ENCODE results near the gene ZFP2.
"Not testable (repeated sequence)": the region's sequence is repeated elsewhere in the genome, so short reads cannot be mapped to it uniquely, and the experiment has no call there.

The ZFP2 gene

GRCh38 chr5:178866946-178867345 is 28.8 kb upstream of the ZFP2 start:
- no peak for DNase-seq (ENCODE audit: low read depth, low spot score)
- Histone ChIP-seq H3K27me3 (ENCODE audit: insufficient read depth, insufficient read length) (no peaks in the 10 kb centered on the region), H3K36me3 (ENCODE audit: insufficient read depth, insufficient read length, low read length) (peaks cover 67% of the 10 kb centered on the region), H3K9ac (ENCODE audit: insufficient read length, low read depth) (no peak overlapping the region), H3K4me3 (ENCODE audit: insufficient read length, low read depth) (no peak overlapping the region), H3K9me3 (ENCODE audit: insufficient read depth, low read length) (no peaks in the 10 kb centered on the region), H3K4me1 (ENCODE audit: insufficient read depth, insufficient read length) (no peaks in the 10 kb centered on the region)
- TF ChIP-seq ZNF274 (IDR thresholded peaks at IDR 0.05; ENCODE audit: low read depth, low read length): no peak
- TF ChIP-seq SUZ12 (IDR thresholded peaks at IDR 0.05; ENCODE audit: extremely low read depth, insufficient read depth, insufficient read length): no peak
- TF ChIP-seq YY1 (IDR thresholded peaks at IDR 0.05; ENCODE audit: insufficient read depth, insufficient read length): no peak

GRCh38 chr5:178869577-178869976 is 26.1 kb upstream of the ZFP2 start:
- Histone ChIP-seq H3K9ac (ENCODE audit: insufficient read length, low read depth) (no peak overlapping the region), H3K36me3 (ENCODE audit: insufficient read depth, insufficient read length, low read length) (peaks cover 61% of the 10 kb centered on the region), H3K27me3 (ENCODE audit: insufficient read depth, insufficient read length) (no peaks in the 10 kb centered on the region), H3K9me3 (ENCODE audit: insufficient read depth, low read length) (peaks cover 22% of the 10 kb centered on the region), H3K4me1 (ENCODE audit: insufficient read depth, insufficient read length) (no peaks in the 10 kb centered on the region), H3K4me3 (ENCODE audit: insufficient read length, low read depth) (no peak overlapping the region)
- TF ChIP-seq YY1 (IDR thresholded peaks at IDR 0.05; ENCODE audit: insufficient read depth, insufficient read length): no peak
- TF ChIP-seq ZNF274 (IDR thresholded peaks at IDR 0.05; ENCODE audit: low read depth, low read length): no peak
- no peak for TF ChIP-seq SUZ12 (IDR thresholded peaks at IDR 0.05; ENCODE audit: extremely low read depth, insufficient read depth, insufficient read length)
- no peak for DNase-seq (ENCODE audit: low read depth, low spot score)

- H3K36me3 ChIP-seq (ENCODE audit: insufficient read depth, insufficient read length, low read length): peaks cover 69% of the 10 kb centered on the region
- peaks cover 30% of the 10 kb centered on the region for H3K9me3 ChIP-seq (ENCODE audit: insufficient read depth, low read length)
- TF ChIP-seq ZNF274 (IDR thresholded peaks at IDR 0.05; ENCODE audit: low read depth, low read length): no peak
- no peak for TF ChIP-seq YY1 (IDR thresholded peaks at IDR 0.05; ENCODE audit: insufficient read depth, insufficient read length)
- no peak for TF ChIP-seq SUZ12 (IDR thresholded peaks at IDR 0.05; ENCODE audit: extremely low read depth, insufficient read depth, insufficient read length)
- DNase-seq (ENCODE audit: low read depth, low spot score): no peak
- H3K9ac ChIP-seq (ENCODE audit: insufficient read length, low read depth): no peak overlapping the region
- no peaks in the 10 kb centered on the region for H3K4me1 ChIP-seq (ENCODE audit: insufficient read depth, insufficient read length)
- no peak overlapping the region for H3K4me3 ChIP-seq (ENCODE audit: insufficient read length, low read depth)
- H3K27me3 ChIP-seq (ENCODE audit: insufficient read depth, insufficient read length): no peaks in the 10 kb centered on the region
Observed at GRCh38 chr5:178870411-178870810, 25.3 kb upstream of the ZFP2 start.

GRCh38 chr5:178872302-178872701 is 23.4 kb upstream of the ZFP2 start:
- peaks cover 69% of the 10 kb centered on the region for H3K36me3 ChIP-seq (ENCODE audit: insufficient read depth, insufficient read length, low read length)
- no peaks in the 10 kb centered on the region for H3K27me3 ChIP-seq (ENCODE audit: insufficient read depth, insufficient read length)
- no peak overlapping the region for H3K4me3 ChIP-seq (ENCODE audit: insufficient read length, low read depth)
- TF ChIP-seq YY1 (IDR thresholded peaks at IDR 0.05; ENCODE audit: insufficient read depth, insufficient read length): no peak
- TF ChIP-seq SUZ12 (IDR thresholded peaks at IDR 0.05; ENCODE audit: extremely low read depth, insufficient read depth, insufficient read length): no peak
- TF ChIP-seq ZNF274 (IDR thresholded peaks at IDR 0.05; ENCODE audit: low read depth, low read length): no peak
- H3K4me1 ChIP-seq (ENCODE audit: insufficient read depth, insufficient read length): no peaks in the 10 kb centered on the region
- H3K9ac ChIP-seq (ENCODE audit: insufficient read length, low read depth): no peak overlapping the region
- DNase-seq (ENCODE audit: low read depth, low spot score): no peak
- peaks cover 42% of the 10 kb centered on the region for H3K9me3 ChIP-seq (ENCODE audit: insufficient read depth, low read length)

- not testable (repeated sequence) for H3K4me3 ChIP-seq (ENCODE audit: insufficient read length, low read depth)
- Histone ChIP-seq H3K36me3 (ENCODE audit: insufficient read depth, insufficient read length, low read length) (peaks cover 60% of the 10 kb centered on the region), H3K9me3 (ENCODE audit: insufficient read depth, low read length) (peaks cover 78% of the 10 kb centered on the region)
Observed at GRCh38 chr5:178883115-178883694, 12.5 kb upstream of the ZFP2 start.

GRCh38 chr5:178883815-178884430 is 11.8 kb upstream of the ZFP2 start:
- Histone ChIP-seq H3K9ac (ENCODE audit: insufficient read length, low read depth) (no peak overlapping the region), H3K36me3 (ENCODE audit: insufficient read depth, insufficient read length, low read length) (peaks cover 60% of the 10 kb centered on the region), H3K9me3 (ENCODE audit: insufficient read depth, low read length) (peaks cover 85% of the 10 kb centered on the region), H3K4me3 (ENCODE audit: insufficient read length, low read depth) (no peak overlapping the region), H3K4me1 (ENCODE audit: insufficient read depth, insufficient read length) (no peaks in the 10 kb centered on the region), H3K27me3 (ENCODE audit: insufficient read depth, insufficient read length) (no peaks in the 10 kb centered on the region)
- TF ChIP-seq ZNF274 (IDR thresholded peaks at IDR 0.05; ENCODE audit: low read depth, low read length): peak; percentile 58
- no peak for TF ChIP-seq YY1 (IDR thresholded peaks at IDR 0.05; ENCODE audit: insufficient read depth, insufficient read length)
- TF ChIP-seq SUZ12 (IDR thresholded peaks at IDR 0.05; ENCODE audit: extremely low read depth, insufficient read depth, insufficient read length): no peak
- no peak for DNase-seq (ENCODE audit: low read depth, low spot score)

More at GRCh38 chr5:178883115-178883694, 12.5 kb upstream of the ZFP2 start:
- H3K27me3 ChIP-seq (ENCODE audit: insufficient read depth, insufficient read length); DNase-seq (ENCODE audit: low read depth, low spot score); H3K4me1 ChIP-seq (ENCODE audit: insufficient read depth, insufficient read length); H3K9ac ChIP-seq (ENCODE audit: insufficient read length, low read depth): not testable (repeated sequence)

- Histone ChIP-seq H3K9me3 (ENCODE audit: insufficient read depth, low read length) (no peaks in the 10 kb centered on the region; the same call in 1 of the 2 replicates), H3K36me3 (ENCODE audit: insufficient read depth, insufficient read length, low read length) (no peaks in the 10 kb centered on the region), H3K9ac (ENCODE audit: insufficient read length, low read depth) (no peak overlapping the region), H3K4me3 (ENCODE audit: insufficient read length, low read depth) (no peak overlapping the region), H3K27me3 (ENCODE audit: insufficient read depth, insufficient read length) (no peaks in the 10 kb centered on the region), H3K4me1 (ENCODE audit: insufficient read depth, insufficient read length) (no peaks in the 10 kb centered on the region)
- DNase-seq (ENCODE audit: low read depth, low spot score): no peak
- TF ChIP-seq ZNF274 (IDR thresholded peaks at IDR 0.05; ENCODE audit: low read depth, low read length) (no peak), YY1 (IDR thresholded peaks at IDR 0.05; ENCODE audit: insufficient read depth, insufficient read length) (no peak), SUZ12 (IDR thresholded peaks at IDR 0.05; ENCODE audit: extremely low read depth, insufficient read depth, insufficient read length) (no peak)
Observed at GRCh38 chr5:178899289-178899688, 3.6 kb downstream of the ZFP2 start.
